Adipocyte (in vitro differentiated cells): Measurements from ENCODE around the gene CELSR2.
"Not testable (repeated sequence)": the region's sequence is repeated elsewhere in the genome, so short reads cannot be mapped to it uniquely, and the experiment has no call there.

Experiments
- DNase-seq: peaks from one replicate; pipeline ENCODE4 v3.0.0-alpha.2; 2015; ENCODE audit warnings: low read depth
- H3K27me3 ChIP-seq: replicated peaks from 2 replicates; pipeline ENCODE4 v1.7.0; 2013; ENCODE audit warnings: mild to moderate bottlenecking, low read length, moderate library complexity; ENCODE audit not compliant: control insufficient read depth, insufficient read depth
- H3K36me3 ChIP-seq: 2 replicates; pipeline ENCODE4 v1.7.0; 2013; ENCODE audit warnings: low read length, mild to moderate bottlenecking, moderate library complexity; ENCODE audit not compliant: control insufficient read depth, insufficient read depth, severe bottlenecking
- H3K4me1 ChIP-seq: 2 replicates; pipeline ENCODE4 v1.7.0; 2013; ENCODE audit warnings: mild to moderate bottlenecking, low read length, moderate library complexity; ENCODE audit not compliant: control insufficient read depth, insufficient read depth
- H3K4me3 ChIP-seq: 2 replicates; pipeline ENCODE4 v1.7.0; 2013; ENCODE audit warnings: mild to moderate bottlenecking, low read length, moderate library complexity
- H3K9ac ChIP-seq: 2 replicates; pipeline ENCODE4 v1.7.0; 2013; ENCODE audit warnings: mild to moderate bottlenecking, low read length, moderate library complexity
- H3K9me3 ChIP-seq: 2 replicates; pipeline ENCODE4 v1.7.0; 2013; ENCODE audit warnings: mild to moderate bottlenecking, low read length, moderate library complexity; ENCODE audit not compliant: control insufficient read depth

CELSR2 gene

GRCh38 chr1:109293026-109293425 lies 43.7 kb downstream of the CELSR2 start:
- H3K4me1 ChIP-seq = peaks cover under 1% of the 10 kb centered on the region

GRCh38 chr1:109294481-109294880 lies 45.1 kb downstream of the CELSR2 start:
- Histone ChIP-seq H3K4me3 (no peak overlapping the region), H3K27me3 (no peaks in the 10 kb centered on the region), H3K9me3 (no peaks in the 10 kb centered on the region), H3K4me1 (peaks cover 15% of the 10 kb centered on the region), H3K36me3 (no peaks in the 10 kb centered on the region), H3K9ac (no peak overlapping the region)
- no peak for DNase-seq

More at GRCh38 chr1:109293026-109293425, 43.7 kb downstream of the CELSR2 start:
- no peak overlapping the region for H3K4me3 ChIP-seq
- no peak overlapping the region for H3K9ac ChIP-seq
- H3K9me3 ChIP-seq = no peaks in the 10 kb centered on the region
- DNase-seq = no peak
- no peaks in the 10 kb centered on the region for H3K27me3 ChIP-seq
- H3K36me3 ChIP-seq = no peaks in the 10 kb centered on the region

GRCh38 chr1:109295712-109296415 lies 46.5 kb downstream of the CELSR2 start:
- Histone ChIP-seq H3K9ac (no peak overlapping the region), H3K36me3 (no peaks in the 10 kb centered on the region), H3K9me3 (no peaks in the 10 kb centered on the region), H3K4me1 (peaks cover 24% of the 10 kb centered on the region), H3K4me3 (no peak overlapping the region), H3K27me3 (no peaks in the 10 kb centered on the region)
- no peak for DNase-seq

DNA sequence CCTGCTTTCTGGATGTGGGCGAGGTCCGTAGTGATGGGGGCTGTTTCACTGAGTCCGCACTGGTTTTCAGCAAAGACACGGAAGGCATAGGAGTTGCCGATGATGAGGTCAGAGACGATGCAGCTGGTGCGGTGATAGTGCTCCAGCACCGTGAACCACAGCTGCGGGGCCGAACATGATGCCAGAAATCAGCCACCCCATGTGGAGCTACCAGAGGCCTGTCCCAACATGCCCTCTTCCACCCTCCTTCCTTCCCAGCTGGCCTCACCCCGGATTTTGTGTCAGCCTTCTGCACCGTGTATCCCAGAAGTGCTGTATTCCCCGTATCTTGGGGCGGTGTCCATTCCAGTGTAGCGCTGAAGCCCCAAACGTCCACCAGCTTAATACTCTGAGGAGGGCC lies 47.4 kb downstream of the CELSR2 start:
- H3K27me3 ChIP-seq = no peaks in the 10 kb centered on the region
- H3K4me1 ChIP-seq = peaks cover 24% of the 10 kb centered on the region
- H3K4me3 ChIP-seq = no peak overlapping the region
- H3K36me3 ChIP-seq = no peaks in the 10 kb centered on the region
- H3K9ac ChIP-seq = no peak overlapping the region
- no peaks in the 10 kb centered on the region for H3K9me3 ChIP-seq
- no peak for DNase-seq

DNA sequence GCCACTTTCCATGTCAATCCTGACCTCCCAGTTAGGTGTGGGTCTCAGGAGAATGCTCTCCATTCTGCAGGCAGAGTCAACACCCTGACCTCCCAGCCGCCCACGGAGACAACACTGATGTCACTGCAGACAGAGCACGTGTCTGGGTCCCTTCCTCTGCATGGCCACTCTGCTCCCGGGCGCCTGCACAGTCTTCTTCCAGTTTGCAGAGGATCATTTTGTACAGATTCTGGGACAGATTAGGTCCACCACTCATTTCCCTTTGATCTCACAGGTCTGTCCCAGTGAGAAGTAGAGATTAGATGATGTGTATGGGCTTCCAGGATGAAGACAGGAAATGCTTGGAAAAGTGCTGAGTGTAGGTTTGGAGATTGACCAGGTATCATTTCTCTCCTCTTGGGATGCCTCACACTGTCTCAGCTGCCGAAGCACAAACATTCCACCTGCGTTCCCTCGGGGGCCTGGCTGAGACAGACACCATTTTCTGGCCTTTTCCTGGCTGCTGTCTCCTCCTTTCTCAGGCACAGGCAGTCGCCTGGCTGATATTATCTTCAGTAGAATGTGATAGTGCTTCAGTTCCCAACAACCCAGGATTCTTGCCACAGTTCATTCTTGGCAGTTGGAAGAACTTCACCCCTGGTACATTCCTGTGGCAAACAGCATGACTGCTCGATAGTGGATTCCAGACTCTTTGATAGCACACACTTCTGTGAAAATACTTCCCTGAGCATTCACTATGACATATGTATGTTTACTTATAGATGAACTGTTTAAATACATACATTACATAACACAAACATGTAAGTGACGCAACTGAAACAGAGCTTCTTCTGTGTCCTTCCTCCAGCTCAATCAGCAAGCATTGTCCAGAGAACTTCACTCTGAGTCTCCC lies 49.6 kb downstream of the CELSR2 start:
- Histone ChIP-seq H3K4me1 (peaks cover 24% of the 10 kb centered on the region), H3K36me3 (no peaks in the 10 kb centered on the region), H3K9ac (peak overlapping the region; percentile 53), H3K9me3 (no peaks in the 10 kb centered on the region), H3K27me3 (no peaks in the 10 kb centered on the region), H3K4me3 (peak overlapping the region; percentile 33)
- DNase-seq = peak; percentile 83

DNA sequence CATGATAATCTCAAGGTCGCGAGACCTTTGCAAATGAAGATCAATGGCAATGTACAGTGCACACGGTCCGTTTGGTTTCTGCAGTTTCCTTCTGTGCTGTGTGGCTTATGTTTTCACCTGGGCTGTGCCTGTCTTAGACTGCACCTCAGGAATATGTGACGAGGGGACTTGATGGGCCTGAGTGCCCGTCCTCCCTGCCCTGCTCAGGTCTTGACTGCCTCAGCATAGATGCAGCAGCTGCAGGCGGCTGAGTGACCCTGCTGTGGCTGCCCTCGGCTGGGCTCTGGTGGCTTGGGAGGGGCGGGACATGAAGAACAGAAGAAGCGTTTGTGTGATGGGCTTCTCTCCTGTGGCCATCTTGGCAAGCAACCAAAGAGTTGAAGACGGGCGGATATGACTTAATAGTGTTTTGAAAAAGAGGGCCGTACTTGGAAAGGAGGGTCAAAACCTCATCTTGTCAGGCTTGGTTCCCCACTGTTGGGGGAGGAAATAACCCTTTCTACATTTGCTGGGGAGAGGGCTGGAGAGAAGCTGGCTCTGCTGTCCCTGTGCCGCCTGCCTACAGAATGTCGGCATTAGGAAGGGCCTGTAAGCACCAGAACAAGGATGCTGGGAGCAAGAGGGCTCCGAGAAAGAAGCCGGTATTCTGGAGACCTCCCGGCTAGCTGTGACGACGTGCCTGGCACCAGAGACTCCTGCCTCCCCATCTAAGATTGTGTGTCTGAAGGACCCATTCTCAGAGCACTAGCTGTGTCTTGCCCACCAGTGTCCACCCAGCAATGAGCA lies 50.4 kb downstream of the CELSR2 start:
- no peaks in the 10 kb centered on the region for H3K27me3 ChIP-seq
- H3K4me1 ChIP-seq = peaks cover 28% of the 10 kb centered on the region
- no peak overlapping the region for H3K9ac ChIP-seq
- DNase-seq = no peak
- no peak overlapping the region for H3K4me3 ChIP-seq
- H3K36me3 ChIP-seq = no peaks in the 10 kb centered on the region
- no peaks in the 10 kb centered on the region for H3K9me3 ChIP-seq

DNA sequence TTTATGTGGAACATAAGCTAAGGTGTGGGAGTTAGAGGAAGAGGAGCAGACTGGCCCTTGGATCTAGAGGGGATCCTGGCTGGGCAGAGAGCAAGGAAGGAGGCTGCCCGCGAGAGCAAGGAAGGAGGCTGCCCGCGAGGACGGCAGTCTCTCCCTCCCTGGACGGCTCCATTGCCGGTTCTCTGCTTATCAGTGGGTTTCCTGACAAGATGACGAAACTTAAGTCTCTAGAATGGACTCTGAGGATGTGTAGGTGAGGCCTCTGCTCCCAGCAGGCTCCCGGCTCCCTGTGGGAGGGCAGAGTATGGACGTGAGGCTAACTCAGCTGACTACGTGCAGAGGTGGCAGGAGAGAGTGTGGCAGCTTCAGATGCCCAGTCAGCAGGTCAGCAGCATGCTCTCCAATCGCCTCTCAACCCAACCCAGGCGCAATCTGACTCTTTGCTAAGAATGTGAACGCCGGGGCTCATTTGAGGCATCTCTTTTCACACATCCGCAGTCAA lies 51.4 kb downstream of the CELSR2 start:
- Histone ChIP-seq H3K4me3 (no peak overlapping the region), H3K4me1 (peaks cover 31% of the 10 kb centered on the region), H3K9ac (no peak overlapping the region), H3K36me3 (no peaks in the 10 kb centered on the region), H3K27me3 (no peaks in the 10 kb centered on the region), H3K9me3 (no peaks in the 10 kb centered on the region)
- DNase-seq = no peak

DNA sequence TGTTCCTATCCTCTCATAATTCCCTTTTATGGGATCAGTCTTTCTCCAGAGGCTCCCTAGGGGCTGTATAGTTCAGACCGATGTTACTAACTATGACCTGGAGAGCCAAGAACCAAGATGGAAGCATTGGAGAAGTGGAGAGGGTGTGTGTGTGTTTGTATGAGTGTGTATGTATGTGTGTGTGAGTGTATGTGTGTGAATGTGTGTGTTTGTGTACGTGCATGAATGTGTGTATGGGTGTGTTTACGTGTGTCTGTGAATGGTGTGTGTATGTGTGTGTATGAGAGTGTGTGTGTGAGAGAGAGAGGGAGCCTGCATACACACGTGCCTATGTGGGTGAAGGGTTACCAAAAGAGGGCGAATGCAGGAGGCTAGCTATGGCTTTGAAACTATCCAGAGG lies 52.5 kb downstream of the CELSR2 start:
- no peaks in the 10 kb centered on the region for H3K9me3 ChIP-seq

GRCh38 chr1:109304226-109304920 lies 55.0 kb downstream of the CELSR2 start:
- peaks cover 21% of the 10 kb centered on the region for H3K4me1 ChIP-seq
- H3K36me3 ChIP-seq = peaks cover 18% of the 10 kb centered on the region
- H3K27me3 ChIP-seq = no peaks in the 10 kb centered on the region
- no peak overlapping the region for H3K9ac ChIP-seq
- no peaks in the 10 kb centered on the region for H3K9me3 ChIP-seq
- H3K4me3 ChIP-seq = no peak overlapping the region
- no peak for DNase-seq

More for the DNA sequence above, 52.5 kb downstream of the CELSR2 start:
- no peak for DNase-seq
- H3K4me1 ChIP-seq = peaks cover 31% of the 10 kb centered on the region
- no peak overlapping the region for H3K9ac ChIP-seq
- H3K36me3 ChIP-seq = no peaks in the 10 kb centered on the region
- H3K27me3 ChIP-seq = no peaks in the 10 kb centered on the region
- H3K4me3 ChIP-seq = no peak overlapping the region

DNA sequence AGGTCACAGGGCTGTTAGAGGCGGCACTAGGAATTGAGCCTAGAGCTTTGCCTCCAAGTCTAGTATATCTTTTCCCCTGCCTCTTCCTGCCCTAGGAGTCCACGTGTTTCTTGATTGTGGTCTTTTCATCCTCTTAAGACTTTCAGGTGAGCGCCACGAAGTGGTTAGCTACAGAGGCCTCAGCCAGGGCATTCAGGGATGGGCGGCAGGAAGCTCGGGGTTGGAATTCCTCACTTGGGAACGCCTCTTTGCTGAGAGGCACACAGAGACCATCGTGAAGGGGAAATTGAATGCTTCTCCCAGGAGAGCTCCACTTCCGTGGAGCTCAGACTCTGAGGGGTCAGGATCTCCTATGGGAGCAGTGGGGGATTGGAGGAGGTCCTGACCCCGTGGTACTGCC lies 56.7 kb downstream of the CELSR2 start:
- not testable (repeated sequence) for H3K27me3 ChIP-seq, H3K9me3 ChIP-seq, DNase-seq, H3K4me3 ChIP-seq, H3K9ac ChIP-seq
- peaks cover 11% of the 10 kb centered on the region for H3K4me1 ChIP-seq
- peaks cover 34% of the 10 kb centered on the region for H3K36me3 ChIP-seq
